Trophoblast cell (in vitro differentiated cells and primary cell): Measurements from ENCODE around the gene BRAF.
"Not testable (repeated sequence)": the region's sequence is repeated elsewhere in the genome, so short reads cannot be mapped to it uniquely, and the experiment has no call there.

Source experiments
- DNase-seq, 2 donors: peaks; one replicate each; pipeline ENCODE4 v3.0.0-alpha.2; 2016
- H2AFZ ChIP-seq: 2 replicates; pipeline ENCODE4 v1.6.1; 2013; ENCODE audit warnings: low read length, moderate library complexity, mild to moderate bottlenecking; ENCODE audit not compliant: insufficient read depth, poor library complexity
- H2AK5ac ChIP-seq: 2 replicates; pipeline ENCODE4 v1.6.1; 2013; ENCODE audit warnings: mild to moderate bottlenecking, low read length
- H2BK120ac ChIP-seq: 2 replicates; pipeline ENCODE4 v1.6.1; 2013; ENCODE audit warnings: low read length, mild to moderate bottlenecking, moderate library complexity; ENCODE audit not compliant: insufficient read depth, poor library complexity
- H2BK12ac ChIP-seq: 2 replicates; pipeline ENCODE4 v1.6.1; 2013; ENCODE audit warnings: mild to moderate bottlenecking, low read length, moderate library complexity
- H2BK5ac ChIP-seq: 2 replicates; pipeline ENCODE4 v1.6.1; 2013; ENCODE audit warnings: low read length, low read depth, moderate library complexity, mild to moderate bottlenecking; ENCODE audit not compliant: poor library complexity
- H3K14ac ChIP-seq: 2 replicates; pipeline ENCODE4 v1.6.1; 2013; ENCODE audit warnings: mild to moderate bottlenecking, low read length
- H3K18ac ChIP-seq: 2 replicates; pipeline ENCODE4 v1.6.1; 2013; ENCODE audit warnings: mild to moderate bottlenecking, low read length
- H3K23ac ChIP-seq: 2 replicates; pipeline ENCODE4 v1.6.1; 2013; ENCODE audit warnings: low read length
- H3K27ac ChIP-seq: 2 replicates; pipeline ENCODE4 v1.5.1; 2013; ENCODE audit warnings: low read depth, mild to moderate bottlenecking, inconsistent platforms, low read length, moderate library complexity
- H3K27me3 ChIP-seq: 2 replicates; pipeline ENCODE4 v1.6.1; 2013; ENCODE audit warnings: inconsistent platforms, mild to moderate bottlenecking, low read length, moderate library complexity; ENCODE audit not compliant: insufficient read depth
- H3K36me3 ChIP-seq, 2 experiments: 1 replicate in 1 of 2; 2 replicates in 1 of 2; pipeline ENCODE4 v1.6.1; 2013; ENCODE audit warnings: low read length in 2 of 2, mild to moderate bottlenecking in 2 of 2, moderate library complexity in 1 of 2; ENCODE audit not compliant: insufficient read depth in 2 of 2, control insufficient read depth in 1 of 2
- H3K4ac ChIP-seq: 2 replicates; pipeline ENCODE4 v1.6.1; 2013; ENCODE audit warnings: low read depth, mild to moderate bottlenecking, low read length, moderate library complexity
- H3K4me1 ChIP-seq, 2 experiments: 1 replicate in 1 of 2; 2 replicates in 1 of 2; pipeline ENCODE4 v1.6.1; 2013; ENCODE audit warnings: low read length in 2 of 2, mild to moderate bottlenecking in 2 of 2, moderate library complexity in 1 of 2; ENCODE audit not compliant: insufficient read depth in 2 of 2, control insufficient read depth in 1 of 2
- H3K4me2 ChIP-seq: 2 replicates; pipeline ENCODE4 v1.6.1; 2013; ENCODE audit warnings: inconsistent platforms, mild to moderate bottlenecking, low read length, moderate library complexity
- H3K4me3 ChIP-seq: 2 replicates; pipeline ENCODE4 v1.5.1; 2013; ENCODE audit warnings: mild to moderate bottlenecking, low read depth, low read length, inconsistent platforms
- H3K79me1 ChIP-seq: one replicate; pipeline ENCODE4 v1.6.1; 2013; ENCODE audit warnings: low read length
- H3K79me2 ChIP-seq: 2 replicates; pipeline ENCODE4 v1.6.1; 2013; ENCODE audit warnings: low read length, mild to moderate bottlenecking; ENCODE audit not compliant: control insufficient read depth, insufficient read depth, poor library complexity
- H3K9ac ChIP-seq: 2 replicates; pipeline ENCODE4 v1.6.1; 2013; ENCODE audit warnings: mild to moderate bottlenecking, low read length
- H3K9me3 ChIP-seq: 2 replicates; pipeline ENCODE4 v1.6.1; 2013; ENCODE audit warnings: low read depth, mild to moderate bottlenecking, control low read depth, inconsistent platforms, low read length; ENCODE audit not compliant: insufficient read depth
- H4K12ac ChIP-seq: 2 replicates; pipeline ENCODE4 v1.6.1; 2013; ENCODE audit warnings: low read depth, mild to moderate bottlenecking, low read length, moderate library complexity
- H4K8ac ChIP-seq: 2 replicates; pipeline ENCODE4 v1.6.1; 2013; ENCODE audit warnings: low read depth, mild to moderate bottlenecking, low read length, moderate library complexity
- H4K91ac ChIP-seq: one replicate; pipeline ENCODE4 v1.6.1; 2013; ENCODE audit warnings: low read depth, mild to moderate bottlenecking, low read length, moderate library complexity
- WGBS: extraction: QIAGEN DNeasy Blood & Tissue Kit; methylation state at CpG from one replicate; pipeline ENCODE4 v1.1.7; 2013; ENCODE audit warnings: missing lambda C conversion rate; ENCODE audit not compliant: insufficient read length, insufficient coverage; ENCODE audit errors: extremely low coverage; 5-methylcytosine and 5-hydroxymethylcytosine counted together

Gene BRAF

GRCh38 chr7:140942242-140942641, 17.5 kb upstream of the BRAF start:
- H3K9me3 ChIP-seq, H3K27ac ChIP-seq, DNase-seq, H4K12ac ChIP-seq, H2BK120ac ChIP-seq, H3K4me1 ChIP-seq, H3K79me2 ChIP-seq, H2BK5ac ChIP-seq, H2BK12ac ChIP-seq, H4K91ac ChIP-seq, H3K36me3 ChIP-seq, H3K23ac ChIP-seq, H3K14ac ChIP-seq, H3K4ac ChIP-seq, H3K4me3 ChIP-seq, H4K8ac ChIP-seq, H3K18ac ChIP-seq, H3K9ac ChIP-seq, H2AK5ac ChIP-seq, H2AFZ ChIP-seq, H3K4me2 ChIP-seq, H3K79me1 ChIP-seq, H3K27me3 ChIP-seq: not testable (repeated sequence)
- no CpG with 5 or more reads among the region's 5 CpGs for WGBS

GRCh38 chr7:140940898-140941297, 16.2 kb upstream of the BRAF start:
- H3K36me3 ChIP-seq = no peaks in the 10 kb centered on the region

GRCh38 chr7:140937702-140938264, 13.1 kb upstream of the BRAF start:
- no CpG with 5 or more reads among the region's 3 CpGs for whole genome bisulfite sequencing
- Histone ChIP-seq H3K4me3 (no peak overlapping the region), H2BK120ac (no peak overlapping the region)

More at GRCh38 chr7:140940898-140941297, 16.2 kb upstream of the BRAF start:
- Histone ChIP-seq H3K79me1 (no peaks in the 10 kb centered on the region), H2AK5ac (no peak overlapping the region), H3K4me3 (no peak overlapping the region), H4K91ac (no peak overlapping the region), H3K4ac (no peak overlapping the region), H3K27me3 (no peaks in the 10 kb centered on the region), H3K79me2 (no peaks in the 10 kb centered on the region), H3K23ac (no peak overlapping the region), H3K4me1 (no peaks in the 10 kb centered on the region), H2BK5ac (no peak overlapping the region), H2AFZ (no peak overlapping the region), H3K4me2 (no peak overlapping the region), H3K27ac (no peak overlapping the region), H3K18ac (no peak overlapping the region), H2BK12ac (no peak overlapping the region), H3K9ac (no peak overlapping the region), H3K9me3 (peaks cover 1% of the 10 kb centered on the region), H4K12ac (no peak overlapping the region), H4K8ac (no peak overlapping the region), H2BK120ac (no peak overlapping the region), H3K14ac (no peak overlapping the region)
- whole genome bisulfite sequencing = no CpG with 5 or more reads among the region's 1 CpG
- no peak for DNase-seq

GRCh38 chr7:140928491-140929309, 4.0 kb upstream of the BRAF start:
- Histone ChIP-seq H4K8ac (no peak overlapping the region), H2BK12ac (no peak overlapping the region), H2BK5ac (no peak overlapping the region), H3K23ac (no peak overlapping the region), H2BK120ac (no peak overlapping the region), H4K91ac (no peak overlapping the region), H3K18ac (no peak overlapping the region), H3K9ac (no peak overlapping the region), H3K9me3 (no peaks in the 10 kb centered on the region), H3K4ac (no peak overlapping the region), H3K27me3 (no peaks in the 10 kb centered on the region), H3K4me1 (peaks cover 2 to 8% of the 10 kb centered on the region in 2 experiments), H3K27ac (no peak overlapping the region), H4K12ac (no peak overlapping the region), H3K79me2 (peaks cover 4% of the 10 kb centered on the region), H3K36me3 (no peaks in the 10 kb centered on the region), H3K4me2 (no peak overlapping the region), H2AFZ (no peak overlapping the region), H3K79me1 (peaks cover 8% of the 10 kb centered on the region), H3K14ac (no peak overlapping the region), H3K4me3 (no peak overlapping the region), H2AK5ac (no peak overlapping the region)
- no peak for DNase-seq
- no CpG with 5 or more reads among the region's 4 CpGs for WGBS

More at GRCh38 chr7:140937702-140938264, 13.1 kb upstream of the BRAF start:
- Histone ChIP-seq H3K4me1 (no peaks in the 10 kb centered on the region), H3K4me2 (no peak overlapping the region), H3K4ac (no peak overlapping the region), H3K27ac (no peak overlapping the region), H4K91ac (no peak overlapping the region), H3K18ac (no peak overlapping the region), H3K23ac (no peak overlapping the region), H3K9ac (no peak overlapping the region), H3K36me3 (no peaks in the 10 kb centered on the region), H4K8ac (no peak overlapping the region), H2AFZ (no peak overlapping the region), H3K27me3 (no peaks in the 10 kb centered on the region), H3K79me1 (no peaks in the 10 kb centered on the region), H3K79me2 (no peaks in the 10 kb centered on the region), H3K9me3 (peaks cover 1% of the 10 kb centered on the region), H4K12ac (no peak overlapping the region), H2BK5ac (no peak overlapping the region), H3K14ac (no peak overlapping the region), H2AK5ac (no peak overlapping the region), H2BK12ac (no peak overlapping the region)
- DNase-seq = no peak
